Neural crest cell (in vitro differentiated cells): Measurements from ENCODE around the gene PQBP1. TPM values are rescaled to one million over a fixed set of nuclear protein-coding genes. Genes with fewer than 3 reads are reported as not detected.

Experiments used
- DNase-seq: peaks from one replicate; pipeline ENCODE4 v3.0.0; 2021; ENCODE audit warnings: low read depth, mixed read lengths, low spot score
- H3K27ac Mint-ChIP-seq: one replicate; pipeline ENCODE4 v1.8.0; 2021; ENCODE audit warnings: mild to moderate bottlenecking, mixed read lengths; ENCODE audit not compliant: unreplicated experiment
- H3K27me3 Mint-ChIP-seq: 2 replicates; pipeline ENCODE4 v1.8.0; 2021; ENCODE audit warnings: low read depth, mild to moderate bottlenecking, mixed read lengths
- H3K36me3 Mint-ChIP-seq: 2 replicates; pipeline ENCODE4 v1.8.0; 2021; ENCODE audit warnings: low read depth, mild to moderate bottlenecking, mixed read lengths
- H3K4me1 Mint-ChIP-seq: 2 replicates; pipeline ENCODE4 v1.8.0; 2021; ENCODE audit warnings: mixed read lengths
- H3K4me3 Mint-ChIP-seq: one replicate; pipeline ENCODE4 v1.8.0; 2021; ENCODE audit warnings: mild to moderate bottlenecking, mixed read lengths
- H3K9me3 Mint-ChIP-seq: 2 replicates; pipeline ENCODE4 v1.8.0; 2021; ENCODE audit warnings: mixed read lengths
- CTCF ChIP-seq: fragments of 200-600 bp; sonication (generic); conservative IDR thresholded peaks from 2 replicates; pipeline ENCODE4 v1.5.0; 2021; ENCODE audit warnings: antibody characterized with exemption, mild to moderate bottlenecking
- total RNA-seq: library from RNA; stranded (reverse); gene quantifications from 2 replicates; pipeline ENCODE4 v1.2.1, GENCODE V29; 2021

Gene PQBP1
- total RNA-seq, 1 donor from 2014 or later, result 98.4 TPM

DNA sequence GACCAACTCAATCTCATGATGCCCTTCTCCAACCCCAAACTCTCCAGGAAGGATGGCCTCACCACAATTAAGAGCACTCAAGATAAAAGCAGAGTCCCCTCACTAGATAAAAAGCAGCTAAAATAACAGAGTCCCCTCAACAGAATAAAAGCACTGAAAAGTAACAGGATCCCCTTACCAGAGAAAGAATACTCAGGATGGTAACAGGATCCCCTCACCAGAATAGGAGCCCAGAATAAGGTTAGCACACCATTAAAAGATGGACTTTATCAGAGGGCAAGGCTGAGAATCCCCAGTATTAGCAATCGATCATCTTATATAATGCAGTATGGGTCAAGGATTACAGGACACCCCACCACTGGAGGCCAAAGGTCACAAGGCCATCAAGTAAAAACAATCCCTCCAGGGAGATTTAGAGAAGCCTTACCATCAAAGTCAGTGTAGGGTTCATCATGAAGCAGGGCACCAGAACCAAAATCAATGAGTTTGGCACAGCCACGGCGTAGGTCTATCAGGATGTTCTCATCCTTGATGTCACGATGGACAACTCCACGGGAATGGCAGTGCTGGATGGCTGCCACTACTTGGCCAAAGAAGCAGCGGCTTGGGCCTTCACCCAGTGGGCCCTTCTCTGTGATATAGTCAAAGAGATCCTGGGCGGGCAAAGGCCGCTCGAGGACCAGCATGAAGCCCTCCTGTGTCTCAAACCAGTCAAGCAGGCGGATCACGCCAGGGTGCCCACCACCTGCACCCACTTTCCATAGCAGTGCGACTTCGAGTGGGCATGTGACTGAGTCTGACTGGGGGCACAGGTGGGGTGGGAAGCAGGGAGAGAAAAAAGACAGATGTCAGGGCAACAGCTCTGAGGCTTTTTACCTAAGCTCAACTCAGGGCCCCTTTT lies 17.1 kb downstream of the PQBP1 start:
- H3K36me3 Mint-ChIP-seq, result no peaks in the 10 kb centered on the region
- H3K4me1 Mint-ChIP-seq, result peaks cover 44% of the 10 kb centered on the region
- peak overlapping the region; percentile 89 for H3K4me3 Mint-ChIP-seq
- no peak for DNase-seq
- TF ChIP-seq CTCF, result no peak
- no peak overlapping the region for H3K27ac Mint-ChIP-seq
- no peaks in the 10 kb centered on the region for H3K27me3 Mint-ChIP-seq
- H3K9me3 Mint-ChIP-seq, result no peaks in the 10 kb centered on the region

GRCh38 chrX:48917139-48918001 lies 19.6 kb downstream of the PQBP1 start:
- H3K27me3 Mint-ChIP-seq, result no peaks in the 10 kb centered on the region
- H3K36me3 Mint-ChIP-seq, result peaks cover 4% of the 10 kb centered on the region
- H3K9me3 Mint-ChIP-seq, result no peaks in the 10 kb centered on the region
- TF ChIP-seq CTCF, result peak; percentile 90
- H3K4me3 Mint-ChIP-seq, result peak overlapping the region; percentile 88
- peak; percentile 84 for DNase-seq
- H3K4me1 Mint-ChIP-seq, result peaks cover 33% of the 10 kb centered on the region
- H3K27ac Mint-ChIP-seq, result no peak overlapping the region

- TF ChIP-seq CTCF, result no peak
- peak overlapping the region; percentile 88 for H3K4me3 Mint-ChIP-seq
- H3K36me3 Mint-ChIP-seq, result peaks cover 4% of the 10 kb centered on the region
Measured at GRCh38 chrX:48918301-48918642, 20.5 kb downstream of the PQBP1 start.

DNA sequence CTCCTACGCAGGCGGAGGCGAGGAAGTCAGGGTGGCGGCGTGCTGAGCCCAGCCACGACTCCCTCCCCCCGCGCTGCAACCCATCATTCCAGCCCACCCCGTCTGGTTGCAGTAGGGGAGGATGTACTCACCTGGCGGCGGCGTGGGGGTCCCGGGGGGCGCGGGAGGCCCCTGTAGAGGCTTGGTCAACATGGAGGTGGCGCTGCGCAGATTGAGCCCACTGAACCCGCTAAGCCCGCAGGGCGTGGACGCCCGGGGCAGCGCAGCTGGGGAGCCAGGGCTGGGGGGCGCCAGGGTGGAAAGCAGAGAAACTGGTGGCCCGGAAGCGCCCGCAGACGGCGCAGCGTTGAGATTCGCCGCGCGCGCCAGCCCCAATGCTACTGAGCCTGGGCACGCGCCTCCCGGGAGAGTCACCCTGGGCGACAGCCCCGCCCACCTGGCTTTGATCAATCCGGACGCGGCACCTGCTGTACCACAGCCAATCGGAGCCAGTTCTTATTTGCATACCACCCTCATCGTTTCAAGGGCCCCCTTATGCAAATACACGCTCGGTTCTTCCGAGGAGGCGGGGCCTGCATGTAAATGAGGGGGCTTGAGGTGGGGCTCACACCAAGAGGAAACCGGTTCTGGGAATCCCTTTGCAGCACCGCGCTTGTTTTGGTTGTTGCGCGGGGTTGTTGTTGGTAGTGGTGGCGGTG lies 21.1 kb downstream of the PQBP1 start, which contains the start of gene PIM2:
Gene PIM2 (minus strand): TSS at position 382 of the 698 bp plus-strand sequence. CDS start 190 bp downstream, at position 192.
- Mint-ChIP-seq H3K4me3 (peak within 1 kb of the TSS; percentile 88), H3K27ac (peak within 1 kb of the TSS; percentile 57), H3K36me3 (peaks cover 4% of the 10 kb centered on the region), H3K4me1 (peaks cover 31% of the 10 kb centered on the region), H3K27me3 (no peaks in the 10 kb centered on the region), H3K9me3 (no peaks in the 10 kb centered on the region)
- DNase-seq, result peak; percentile 76
- TF ChIP-seq CTCF, result no peak

More at GRCh38 chrX:48918301-48918642, 20.5 kb downstream of the PQBP1 start:
- peaks cover 31% of the 10 kb centered on the region for H3K4me1 Mint-ChIP-seq
- H3K9me3 Mint-ChIP-seq, result no peaks in the 10 kb centered on the region
- peak overlapping the region; percentile 57 for H3K27ac Mint-ChIP-seq
- no peaks in the 10 kb centered on the region for H3K27me3 Mint-ChIP-seq
- no peak for DNase-seq

DNA sequence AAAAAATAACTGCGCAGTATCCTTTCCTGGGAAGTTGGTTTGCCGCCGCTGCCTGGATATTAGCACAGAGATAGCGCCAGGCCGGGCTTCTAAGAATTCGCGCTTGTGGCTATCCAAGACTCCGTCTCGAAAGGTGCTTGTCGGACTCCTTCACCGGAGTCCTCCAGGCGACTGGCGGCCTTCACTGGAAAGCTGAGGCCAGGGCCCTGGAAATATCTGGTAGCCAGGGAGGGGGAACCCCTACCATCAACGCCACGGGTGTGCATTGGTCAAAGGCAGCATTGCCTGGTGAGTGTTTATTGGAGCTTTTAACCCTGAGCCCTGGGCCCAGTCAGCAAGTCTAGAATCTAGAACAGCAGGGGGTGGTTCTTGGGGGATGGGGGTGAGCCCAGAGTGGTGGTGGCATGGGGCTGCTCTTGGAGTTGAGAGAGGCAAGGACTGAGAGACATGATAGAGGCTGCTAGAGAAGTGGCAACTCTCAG lies 21.7 kb downstream of the PQBP1 start:
- Mint-ChIP-seq H3K27me3 (no peaks in the 10 kb centered on the region), H3K36me3 (peaks cover 9% of the 10 kb centered on the region), H3K4me1 (peaks cover 31% of the 10 kb centered on the region), H3K4me3 (peak overlapping the region; percentile 88), H3K27ac (no peak overlapping the region), H3K9me3 (no peaks in the 10 kb centered on the region)
- DNase-seq, result no peak
- no peak for TF ChIP-seq CTCF
